Activated T-helper 1 cell treated with anti-CD3 and anti-CD28 coated beads, Interleukin-2, amount 50 U/mL, for 16 hours (primary cell): ENCODE measurements around the gene PKD1L1.

Experiments
- DNase-seq, 2 donors: peaks; one replicate each; pipeline ENCODE4 v3.0.0-alpha.2; 2020; ENCODE audit warnings: low read depth in 1 of 2, low spot score in 1 of 2

Gene PKD1L1

DNA sequence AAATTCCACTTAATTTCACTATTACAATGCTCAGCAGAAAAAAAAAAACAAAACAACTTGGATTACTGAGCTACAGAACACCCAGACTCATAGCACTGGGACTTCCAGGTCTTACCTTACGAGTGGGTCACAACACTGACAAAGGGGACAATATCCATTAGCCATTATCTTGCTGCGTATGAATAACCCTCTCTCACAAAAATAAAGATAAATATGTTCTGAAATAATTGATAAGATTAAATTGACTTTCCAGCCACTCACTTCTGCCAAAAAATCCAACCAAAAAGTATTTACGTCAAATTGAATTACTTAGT is 128.7 kb downstream of the PKD1L1 start:
- DNase-seq: no peak

DNA sequence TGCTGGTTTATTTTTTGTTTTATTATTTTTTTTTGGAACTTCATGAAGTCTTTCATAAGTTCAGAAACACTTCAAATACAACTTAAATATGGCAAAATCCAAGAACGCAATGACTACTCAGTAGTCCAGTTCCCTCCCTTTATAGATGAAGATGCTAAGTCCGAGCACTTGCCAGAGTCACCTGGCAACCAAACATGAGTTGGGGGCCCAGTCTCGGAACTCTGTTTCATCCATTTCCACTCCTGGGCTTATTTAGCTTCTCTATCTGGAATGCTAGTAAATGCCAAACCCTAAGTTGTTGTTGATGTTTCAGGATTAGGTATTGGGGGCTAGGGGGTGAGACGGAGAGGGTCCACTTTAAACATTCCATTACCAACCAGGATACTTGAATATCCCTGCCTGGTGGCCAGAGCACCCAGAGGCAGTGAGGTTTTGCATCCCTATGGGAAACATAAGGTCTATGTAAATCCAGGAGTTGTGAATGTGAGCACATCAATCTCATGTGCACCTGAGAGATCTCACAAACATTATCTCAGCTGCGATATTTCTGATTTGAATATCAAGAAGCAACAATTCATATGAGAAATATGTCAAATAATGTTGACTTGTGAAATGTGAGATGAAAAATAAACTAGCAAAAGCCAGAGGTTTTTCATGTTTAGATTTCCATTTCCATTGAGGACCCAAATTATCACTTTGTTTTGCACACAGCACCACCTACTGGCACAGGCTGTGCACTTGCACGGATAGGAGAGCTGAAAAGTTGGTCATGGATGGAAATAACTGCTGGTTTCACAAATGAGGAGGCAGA is 129.3 kb downstream of the PKD1L1 start:
- no peak for DNase-seq

DNA sequence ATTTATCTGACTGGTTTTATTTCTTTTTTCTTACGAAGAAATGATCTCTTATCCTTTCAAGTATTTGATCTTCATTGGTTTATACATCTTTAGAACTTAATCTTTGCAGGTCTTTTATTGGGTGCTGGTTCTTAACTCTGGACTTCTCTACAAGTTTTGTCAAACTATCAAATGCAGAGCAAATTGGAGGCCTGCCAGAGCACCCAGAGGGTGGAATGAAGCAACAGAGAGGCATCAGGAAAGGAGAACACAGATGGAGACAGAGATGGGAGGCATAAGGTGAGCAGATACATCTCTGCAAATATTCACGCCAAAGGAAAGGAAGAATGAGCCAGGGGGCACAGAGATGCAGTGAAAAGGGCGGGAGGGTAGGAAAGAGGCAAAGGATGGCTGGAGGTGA is 130.3 kb downstream of the PKD1L1 start:
- no peak for DNase-seq

DNA sequence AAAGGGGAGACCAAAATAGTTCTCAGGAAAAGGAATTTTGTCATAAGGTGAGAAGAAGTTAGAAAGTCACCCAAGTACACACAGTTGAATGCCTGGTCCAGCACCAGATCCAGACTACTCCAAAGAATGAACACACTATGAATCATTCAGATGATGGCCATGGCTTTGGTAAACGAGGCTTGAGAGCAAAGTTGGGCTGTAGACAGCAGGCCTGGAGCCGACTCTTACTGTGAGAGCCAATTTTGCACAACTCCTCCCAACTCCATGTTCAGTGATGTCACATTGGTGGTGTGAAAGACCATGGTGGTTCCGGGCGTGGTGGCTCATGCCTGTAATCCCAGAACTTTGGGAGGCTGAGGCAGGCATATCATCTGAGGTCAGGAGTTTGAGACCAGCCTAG is 131.6 kb downstream of the PKD1L1 start:
- no peak for DNase-seq

DNA sequence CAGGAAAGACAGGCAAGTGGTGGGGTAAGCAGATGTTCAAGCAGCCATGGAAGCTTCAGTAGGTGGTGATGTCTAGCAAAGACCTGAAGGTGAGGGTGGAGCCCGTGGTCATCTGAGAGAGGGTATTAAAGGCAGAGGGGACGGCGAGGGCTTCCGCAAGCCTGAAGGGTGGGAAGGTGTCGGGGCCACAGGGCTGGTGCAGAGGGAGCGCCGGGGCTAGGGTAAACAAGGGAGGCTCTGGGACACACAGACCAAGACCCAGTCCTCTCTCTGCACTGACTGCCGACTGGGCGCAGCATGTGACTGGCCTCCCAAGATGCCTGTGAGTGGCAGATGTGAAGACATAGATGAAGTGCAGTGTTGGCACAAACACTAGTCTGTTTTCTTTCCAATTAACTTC is 132.4 kb downstream of the PKD1L1 start:
- DNase-seq: no peak

GRCh38 chr7:47814905-47815613 is 133.2 kb downstream of the PKD1L1 start:
- DNase-seq: no peak

DNA sequence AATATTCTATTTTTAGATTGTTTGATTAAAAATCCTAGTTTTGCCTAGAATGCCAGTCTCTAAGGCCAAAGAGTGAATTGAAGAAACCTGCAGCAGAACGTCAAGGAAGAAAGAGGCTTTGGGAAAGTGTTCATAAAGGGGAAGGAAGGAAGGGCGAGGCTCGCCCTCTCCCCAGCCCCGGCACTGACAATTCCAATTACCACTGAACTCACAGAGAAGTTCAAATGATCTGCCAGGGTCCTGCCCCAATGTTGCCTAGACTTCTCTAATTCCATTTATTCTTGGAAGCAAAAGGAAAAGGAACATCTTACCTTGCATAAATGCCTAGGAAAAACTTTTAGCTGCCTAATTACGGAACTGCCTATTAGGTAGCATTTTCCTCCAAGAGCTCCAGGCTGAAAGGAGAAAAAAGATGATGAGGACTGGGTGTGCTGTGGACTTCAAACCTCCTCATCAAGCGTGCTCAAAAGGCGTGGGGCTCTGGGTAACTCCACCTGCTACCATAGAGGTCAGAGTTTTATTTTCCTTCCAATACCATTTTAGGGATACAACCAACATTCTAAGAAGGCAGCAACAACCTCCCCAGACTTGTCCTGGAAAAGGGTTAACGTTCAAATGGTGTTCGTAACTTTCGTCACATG is 134.5 kb downstream of the PKD1L1 start:
- DNase-seq: no peak

DNA sequence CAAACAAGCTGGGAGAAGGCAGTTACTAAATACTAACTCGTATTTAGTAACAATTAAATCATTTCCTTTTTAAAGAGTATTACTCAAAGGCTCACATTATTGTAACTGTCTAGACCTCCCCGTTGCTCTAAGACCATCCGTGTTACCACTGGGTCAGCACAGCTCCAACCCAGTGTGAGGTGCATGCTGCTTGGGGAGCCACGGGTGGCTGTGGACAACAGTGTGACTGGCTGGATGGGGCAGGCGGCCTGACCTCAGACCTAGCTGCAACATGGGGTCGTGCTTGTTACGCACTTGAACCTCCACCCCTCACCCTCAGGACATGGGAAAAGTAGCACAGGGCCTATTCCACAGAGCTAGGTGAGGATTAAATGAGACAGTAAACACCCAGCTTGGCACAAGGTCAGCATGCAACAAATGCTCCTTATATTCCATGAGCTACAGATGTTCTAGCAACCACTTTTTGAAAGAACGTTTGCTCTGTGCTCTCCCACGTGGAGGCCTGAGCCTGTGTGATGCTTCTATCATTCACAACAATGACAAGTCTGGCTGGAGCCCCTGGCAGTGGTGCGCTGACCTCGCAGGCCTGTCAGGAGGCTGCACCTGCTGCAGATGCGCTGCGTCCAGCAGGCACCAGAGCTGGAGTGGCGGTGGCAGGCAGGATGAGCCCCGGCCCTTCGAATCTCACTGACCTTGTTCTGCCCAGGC is 135.7 kb downstream of the PKD1L1 start:
- DNase-seq: no peak

DNA sequence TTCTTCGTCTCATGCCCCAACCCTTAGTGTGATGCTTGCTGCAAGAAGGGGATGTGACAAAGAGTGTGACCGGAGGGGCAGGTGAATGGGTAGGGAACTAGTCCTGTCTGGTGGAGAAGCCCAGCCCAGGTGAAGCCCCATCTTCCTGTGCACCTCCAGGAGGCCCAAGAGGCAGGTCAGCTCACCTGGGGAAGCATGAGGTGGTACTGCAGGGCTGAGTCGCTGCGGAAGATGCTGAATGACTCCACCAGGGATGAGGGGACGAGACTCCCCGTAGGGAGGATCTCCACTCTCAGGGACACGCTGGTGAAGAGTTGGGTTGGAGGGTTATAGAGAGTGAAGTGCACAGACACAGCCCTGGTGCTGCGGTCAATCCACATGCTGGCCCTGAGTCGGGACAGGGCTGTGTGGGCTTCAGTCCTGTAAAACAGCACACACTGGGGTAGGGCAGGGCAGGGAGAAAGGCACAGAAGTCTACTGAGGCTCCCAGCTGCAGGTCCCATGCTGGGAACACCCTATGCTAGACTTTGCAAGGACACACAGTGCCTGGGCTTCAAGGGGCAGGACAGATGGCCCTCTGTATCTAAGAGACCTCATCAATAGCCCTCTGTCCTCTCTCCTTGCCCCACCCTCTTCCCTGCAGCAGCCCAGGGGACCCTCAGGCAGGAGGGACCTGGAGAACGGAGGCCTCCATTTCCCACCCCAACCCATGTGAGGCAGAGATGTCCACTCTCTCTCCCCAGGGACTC is 136.5 kb downstream of the PKD1L1 start:
- no peak for DNase-seq

DNA sequence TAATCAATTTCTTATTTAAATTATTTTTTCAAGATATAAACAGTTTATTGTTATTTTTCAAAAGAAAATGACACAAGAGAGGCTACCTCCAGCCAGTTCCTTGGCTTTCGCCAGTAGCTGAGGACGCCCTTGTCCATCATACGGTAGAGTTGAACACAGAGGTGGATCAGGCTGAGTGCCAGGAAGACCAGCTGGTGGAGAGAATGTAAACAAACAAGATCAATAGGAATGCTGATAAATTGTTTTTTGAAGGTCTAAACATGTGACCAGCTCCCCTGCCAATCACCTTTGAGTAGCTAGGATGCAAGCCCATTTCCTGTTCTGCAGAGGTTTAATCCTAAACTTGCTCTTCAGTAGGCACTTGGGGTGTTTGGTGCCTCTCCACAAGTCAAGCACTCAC is 138.9 kb downstream of the PKD1L1 start:
- DNase-seq: no peak

GRCh38 chr7:47808321-47808720 is 139.9 kb downstream of the PKD1L1 start:
- DNase-seq: no peak

- DNase-seq: no peak
Observed at GRCh38 chr7:47807756-47808155, 140.5 kb downstream of the PKD1L1 start.

DNA sequence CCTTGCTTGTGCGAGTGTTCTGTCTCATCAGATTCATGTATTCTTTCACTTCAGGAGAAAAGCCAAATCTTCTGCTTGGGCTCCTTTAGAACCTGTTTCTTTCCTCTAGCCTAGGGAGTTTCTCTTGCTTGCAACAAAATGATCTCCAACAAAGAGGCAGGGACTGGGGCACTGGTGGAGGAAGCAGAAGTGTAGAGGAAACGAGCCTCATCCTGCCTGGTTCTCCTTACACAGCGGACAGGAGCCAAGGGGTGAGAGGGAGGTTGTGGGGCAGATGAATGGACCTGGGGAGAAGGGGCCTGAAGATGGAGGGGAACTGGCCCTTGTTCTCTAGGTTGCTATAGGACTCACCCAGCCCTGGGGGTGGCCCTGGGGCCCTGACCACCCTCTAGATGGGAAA is 141.1 kb downstream of the PKD1L1 start:
- no peak for DNase-seq

DNA sequence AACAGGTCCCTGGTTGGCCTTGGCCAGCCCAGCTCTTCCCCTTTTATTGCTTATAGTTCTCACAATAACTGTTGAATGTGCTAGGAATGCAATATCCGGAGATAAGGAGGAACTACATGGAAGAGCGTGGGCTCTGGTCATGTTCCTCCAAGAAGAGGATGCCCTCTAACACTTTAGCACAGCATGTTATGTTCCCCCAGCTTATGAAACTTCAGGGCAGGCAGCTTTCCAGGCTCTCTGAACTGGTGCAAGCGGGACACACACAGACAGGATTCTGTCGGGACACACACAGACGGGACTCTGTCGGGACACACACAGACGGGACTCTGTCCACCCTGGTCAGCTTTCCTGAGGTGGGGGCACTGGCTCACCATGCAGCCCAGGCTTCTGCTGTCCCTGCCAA is 141.6 kb downstream of the PKD1L1 start:
- no peak for DNase-seq

DNA sequence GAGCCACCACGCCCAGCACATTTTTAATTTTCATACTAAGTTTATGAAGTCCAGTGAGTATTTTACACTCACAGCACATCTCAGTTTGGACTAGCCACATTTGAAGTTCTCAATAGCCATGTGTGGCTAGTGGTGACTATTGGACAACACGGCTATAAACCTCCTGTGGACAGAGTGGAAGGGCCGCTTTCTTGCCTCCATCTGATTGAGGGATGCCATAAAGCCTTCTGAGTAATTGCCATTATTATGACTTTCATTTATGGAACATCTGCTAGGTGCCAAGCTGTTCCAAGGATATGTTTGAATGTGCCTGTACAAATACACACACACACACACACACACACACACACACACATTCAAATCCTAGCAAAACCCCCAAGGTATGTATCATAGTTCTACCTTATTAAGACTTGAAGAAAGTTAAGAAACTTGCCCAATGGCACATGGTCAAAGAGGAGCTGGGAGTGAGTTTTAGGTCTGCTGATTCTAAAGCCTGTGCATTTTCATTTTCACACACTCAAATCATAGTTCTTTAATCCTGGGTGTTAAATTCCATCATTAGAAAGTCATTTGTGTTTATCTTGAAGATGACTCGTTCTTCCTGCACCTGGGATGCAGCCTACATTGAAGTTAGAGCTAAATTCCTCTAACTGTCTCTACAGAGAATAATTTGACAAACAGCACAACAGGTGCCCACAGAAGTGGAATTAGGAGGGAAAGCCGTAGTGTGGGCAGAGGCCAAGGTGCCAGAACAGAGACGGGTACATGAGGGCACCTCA is 143.3 kb downstream of the PKD1L1 start:
- DNase-seq: no peak

- no peak for DNase-seq
Observed at GRCh38 chr7:47803846-47804245, 144.4 kb downstream of the PKD1L1 start.

DNA sequence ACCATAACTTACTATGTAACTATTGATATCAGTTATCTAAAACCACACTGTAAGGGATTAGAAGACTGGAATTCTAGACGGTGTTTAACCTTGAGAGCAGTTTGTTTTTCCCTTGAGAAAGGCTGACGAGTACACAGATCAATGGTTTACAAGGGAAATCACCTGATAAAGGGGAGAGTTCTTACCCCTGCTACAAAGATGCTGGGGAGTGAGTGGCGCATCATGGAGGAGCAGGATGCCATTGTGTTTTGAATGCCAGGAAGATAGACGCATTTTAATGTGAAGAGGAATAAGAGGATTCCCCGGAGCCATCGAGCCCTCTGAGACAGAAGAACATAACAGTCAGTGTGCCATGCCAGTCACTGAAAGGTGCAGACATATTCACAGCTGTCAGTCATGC is 145.2 kb downstream of the PKD1L1 start:
- no peak for DNase-seq

DNA sequence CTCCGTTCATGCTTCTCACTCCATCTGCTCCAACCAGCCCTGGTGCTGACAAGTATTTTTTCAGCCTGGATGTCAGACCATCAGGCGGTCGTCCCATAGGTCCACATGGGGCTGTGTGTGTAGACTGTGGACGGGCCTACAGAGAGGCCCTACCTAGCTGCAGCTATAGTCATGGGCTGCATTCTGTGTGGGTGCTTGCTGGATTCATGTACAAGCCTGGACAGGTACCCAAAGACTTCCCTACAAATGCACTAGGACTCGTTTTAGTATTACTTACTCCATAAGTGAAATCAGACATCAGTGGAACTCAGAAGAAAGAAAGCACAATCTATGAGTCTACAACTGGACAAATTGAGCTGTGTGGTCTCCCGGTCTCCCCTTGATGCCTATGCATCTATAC is 146.8 kb downstream of the PKD1L1 start:
- no peak for DNase-seq

- no peak for DNase-seq
Observed at GRCh38 chr7:47799524-47799923, 148.7 kb downstream of the PKD1L1 start.

DNA sequence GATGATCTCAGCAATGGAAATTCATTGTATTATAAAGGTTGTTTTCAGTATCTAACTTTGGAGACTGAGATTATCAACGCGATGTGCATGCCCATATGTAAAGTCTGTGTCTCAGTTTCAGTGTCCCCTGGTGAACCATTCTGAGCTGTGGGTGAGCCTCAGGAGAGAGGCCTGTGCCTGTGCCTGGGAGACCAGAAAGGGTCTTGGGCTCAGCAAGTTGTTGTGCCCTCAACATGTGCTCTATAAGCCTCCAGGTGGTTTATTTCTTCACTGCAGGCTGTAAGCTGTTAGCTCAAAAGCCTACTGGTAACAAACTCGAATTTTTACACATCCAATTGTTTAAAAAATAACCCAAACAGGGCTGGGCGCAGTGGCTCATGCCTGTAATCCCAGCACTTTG is 151.9 kb downstream of the PKD1L1 start:
- DNase-seq: no peak
